ENCODE results near the gene BFSP1.

Gene BFSP1

GRCh38 chr20:17497821-17498580 lies 33.2 kb downstream of the BFSP1 start:
- no peak for DNase-seq (ENCODE audit: low spot score)

- no peak for DNase-seq (ENCODE audit: low spot score)
Measured at GRCh38 chr20:17495826-17496225, 35.4 kb downstream of the BFSP1 start.

- no peak for DNase-seq (ENCODE audit: low spot score)
Measured at GRCh38 chr20:17494201-17494600, 37.0 kb downstream of the BFSP1 start.

- DNase-seq (ENCODE audit: low spot score), result no peak
Measured at GRCh38 chr20:17493173-17493572, 38.0 kb downstream of the BFSP1 start.

- DNase-seq (ENCODE audit: low spot score), result no peak
Measured at GRCh38 chr20:17491488-17491887, 39.7 kb downstream of the BFSP1 start.

GRCh38 chr20:17491041-17491440 lies 40.1 kb downstream of the BFSP1 start:
- no peak for DNase-seq (ENCODE audit: low spot score)

GRCh38 chr20:17490501-17490900 lies 40.7 kb downstream of the BFSP1 start:
- no peak for DNase-seq (ENCODE audit: low spot score)

GRCh38 chr20:17488916-17489600 lies 42.1 kb downstream of the BFSP1 start:
- DNase-seq (ENCODE audit: low spot score), result no peak

GRCh38 chr20:17485017-17485416 lies 46.2 kb downstream of the BFSP1 start:
- DNase-seq (ENCODE audit: low spot score), result no peak

GRCh38 chr20:17482536-17482935 lies 48.6 kb downstream of the BFSP1 start:
- no peak for DNase-seq (ENCODE audit: low spot score)

GRCh38 chr20:17481661-17482060 lies 49.5 kb downstream of the BFSP1 start:
- DNase-seq (ENCODE audit: low spot score), result no peak

- no peak for DNase-seq (ENCODE audit: low spot score)
Measured at GRCh38 chr20:17480696-17481095, 50.5 kb downstream of the BFSP1 start.

GRCh38 chr20:17479063-17479657 lies 52.0 kb downstream of the BFSP1 start:
- no peak for DNase-seq (ENCODE audit: low spot score)

- no peak for DNase-seq (ENCODE audit: low spot score)
Measured at GRCh38 chr20:17473659-17474058, 57.5 kb downstream of the BFSP1 start.

GRCh38 chr20:17471606-17472187 lies 59.5 kb downstream of the BFSP1 start:
- DNase-seq (ENCODE audit: low spot score), result no peak

GRCh38 chr20:17470973-17471372 lies 60.2 kb downstream of the BFSP1 start:
- DNase-seq (ENCODE audit: low spot score), result no peak

- DNase-seq (ENCODE audit: low spot score), result no peak
Measured at GRCh38 chr20:17470521-17470920, 60.7 kb downstream of the BFSP1 start.

- DNase-seq (ENCODE audit: low spot score), result no peak
Measured at GRCh38 chr20:17469246-17470030, 61.7 kb downstream of the BFSP1 start.

- no peak for DNase-seq (ENCODE audit: low spot score)
Measured at GRCh38 chr20:17468073-17468840, 62.9 kb downstream of the BFSP1 start.

- no peak for DNase-seq (ENCODE audit: low spot score)
Measured at GRCh38 chr20:17467120-17467655, 64.0 kb downstream of the BFSP1 start.

GRCh38 chr20:17466641-17467040 lies 64.5 kb downstream of the BFSP1 start:
- DNase-seq (ENCODE audit: low spot score), result no peak

All from COLO829 (cell line).